GM23338 (cell line): ENCODE results near the gene STAT5B.

ENCODE experiments used
- CTCF ChIP-seq, 2 experiments: fragments of 200-600 bp in 1 of 2; sonication (generic) in 1 of 2; conservative IDR thresholded peaks; 2 replicates each; pipeline versions ENCODE4 v1.5.1 to v1.6.1; 2016 to 2017; ENCODE audit warnings: antibody characterized with exemption in 2 of 2, low read depth in 2 of 2, mild to moderate bottlenecking in 2 of 2, moderate library complexity in 1 of 2
- JUNB ChIP-seq: IDR thresholded peaks from one replicate; pipeline ENCODE4 v1.6.1; 2016; ENCODE audit warnings: antibody characterized with exemption; ENCODE audit not compliant: unreplicated experiment
- ZNF331 ChIP-seq: fragments of 250-450 bp; sonication (Bioruptor Pico); IDR thresholded peaks from 2 replicates; pipeline ENCODE4 v1.5.0; 2020; ENCODE audit warnings: low read depth, mild to moderate bottlenecking, moderate library complexity

DNA sequence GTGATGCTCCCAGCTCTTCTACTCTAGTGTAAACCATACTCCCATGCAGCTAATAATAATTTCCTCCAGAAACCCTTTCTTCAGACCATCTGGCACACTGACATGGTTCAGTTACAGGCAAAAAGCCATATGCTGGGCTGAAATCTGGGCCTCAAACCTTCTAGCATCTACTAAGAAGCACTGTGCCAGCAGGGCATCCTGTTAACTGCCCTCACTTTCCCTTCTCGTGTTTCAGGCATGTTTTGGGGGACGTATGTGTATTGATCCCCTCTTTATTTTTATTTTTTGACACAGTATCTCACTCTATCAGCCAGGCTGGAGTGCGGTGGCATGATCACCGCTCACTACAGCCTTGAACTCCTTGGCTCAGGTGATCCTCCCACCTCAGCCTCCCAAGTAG is 45.4 kb upstream of the STAT5B start:
- TF ChIP-seq ZNF331 (CRISPR knock-in tag): no peak
- TF ChIP-seq CTCF (conservative IDR thresholded peaks at IDR 0.05; ENCODE audit: low read depth in 2 of 2): no peak
- TF ChIP-seq JUNB: no peak
